Measurements from ENCODE around the gene WDR82. TPM values are rescaled to one million over a fixed set of nuclear protein-coding genes. Genes with fewer than 3 reads are reported as not detected.
"Not testable (repeated sequence)": the region's sequence is repeated elsewhere in the genome, so short reads cannot be mapped to it uniquely, and the experiment has no call there.

WDR82 gene
- total RNA-seq, 1 donor from 2014 or later = 93.1 TPM

DNA sequence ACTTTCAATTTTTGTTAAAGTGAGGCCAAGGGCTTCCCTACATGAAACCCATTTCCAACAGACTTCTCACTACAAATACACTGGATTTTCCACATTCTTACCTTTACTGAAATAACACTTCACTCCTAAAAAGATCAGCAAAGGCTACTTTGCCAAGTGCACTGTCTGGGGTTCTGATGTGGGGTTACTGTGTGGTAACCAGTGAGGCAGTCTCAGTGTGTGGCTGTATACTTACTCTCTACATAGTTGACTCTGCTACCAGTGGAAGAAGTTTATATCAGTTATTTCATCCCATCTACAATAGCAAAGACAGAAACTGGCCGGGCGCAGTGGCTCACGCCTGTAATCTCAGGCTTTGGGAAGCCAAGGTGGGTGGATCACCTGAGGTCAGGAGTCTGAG is 5.6 kb downstream of the WDR82 start:
- Mint-ChIP-seq H3K9me3 (ENCODE audit: low read depth) (no peaks in the 10 kb centered on the region), H3K36me3 (ENCODE audit: insufficient read depth) (peaks cover 23% of the 10 kb centered on the region)

DNA sequence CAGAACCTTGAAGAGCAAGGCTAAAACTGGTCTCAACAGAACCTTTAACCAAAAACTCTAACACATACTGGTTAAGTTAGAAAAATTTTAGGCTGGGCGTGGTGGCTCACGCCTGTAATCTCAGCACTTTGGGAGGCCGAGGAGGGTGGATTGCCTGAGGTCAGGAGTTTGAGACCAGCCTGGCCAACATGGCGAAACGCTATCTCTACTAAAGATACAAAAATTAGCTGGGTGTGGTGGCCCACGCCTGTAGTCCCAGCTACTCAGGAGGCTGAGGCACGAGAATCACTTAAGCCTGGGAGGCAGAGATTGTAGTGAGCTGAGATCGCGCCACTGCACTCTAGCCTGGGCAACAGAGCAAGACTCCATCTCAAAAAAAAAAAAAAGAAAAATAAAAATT is 6.3 kb downstream of the WDR82 start:
- Mint-ChIP-seq H3K36me3 (ENCODE audit: insufficient read depth) (peaks cover 24% of the 10 kb centered on the region), H3K27ac (peak overlapping the region; percentile 52), H3K4me1 (ENCODE audit: low read depth) (peaks cover 28% of the 10 kb centered on the region)
- not testable (repeated sequence) for H3K4me3 Mint-ChIP-seq (ENCODE audit: low read depth); H3K9me3 Mint-ChIP-seq (ENCODE audit: low read depth); DNase-seq (ENCODE audit: low spot score, unreplicated experiment); H3K27me3 Mint-ChIP-seq

More for the DNA sequence above, 5.6 kb downstream of the WDR82 start:
- Mint-ChIP-seq H3K4me3 (ENCODE audit: low read depth) (no peak overlapping the region), H3K4me1 (ENCODE audit: low read depth) (peaks cover 31% of the 10 kb centered on the region), H3K27ac (no peak overlapping the region), H3K27me3 (no peaks in the 10 kb centered on the region)
- no peak for DNase-seq (ENCODE audit: low spot score, unreplicated experiment)
- TF ChIP-seq, protein P1, sequence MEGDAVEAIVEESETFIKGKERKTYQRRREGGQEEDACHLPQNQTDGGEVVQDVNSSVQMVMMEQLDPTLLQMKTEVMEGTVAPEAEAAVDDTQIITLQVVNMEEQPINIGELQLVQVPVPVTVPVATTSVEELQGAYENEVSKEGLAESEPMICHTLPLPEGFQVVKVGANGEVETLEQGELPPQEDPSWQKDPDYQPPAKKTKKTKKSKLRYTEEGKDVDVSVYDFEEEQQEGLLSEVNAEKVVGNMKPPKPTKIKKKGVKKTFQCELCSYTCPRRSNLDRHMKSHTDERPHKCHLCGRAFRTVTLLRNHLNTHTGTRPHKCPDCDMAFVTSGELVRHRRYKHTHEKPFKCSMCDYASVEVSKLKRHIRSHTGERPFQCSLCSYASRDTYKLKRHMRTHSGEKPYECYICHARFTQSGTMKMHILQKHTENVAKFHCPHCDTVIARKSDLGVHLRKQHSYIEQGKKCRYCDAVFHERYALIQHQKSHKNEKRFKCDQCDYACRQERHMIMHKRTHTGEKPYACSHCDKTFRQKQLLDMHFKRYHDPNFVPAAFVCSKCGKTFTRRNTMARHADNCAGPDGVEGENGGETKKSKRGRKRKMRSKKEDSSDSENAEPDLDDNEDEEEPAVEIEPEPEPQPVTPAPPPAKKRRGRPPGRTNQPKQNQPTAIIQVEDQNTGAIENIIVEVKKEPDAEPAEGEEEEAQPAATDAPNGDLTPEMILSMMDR (IDR thresholded peaks at IDR 0.05; ENCODE audit: unreplicated experiment) = no peak

DNA sequence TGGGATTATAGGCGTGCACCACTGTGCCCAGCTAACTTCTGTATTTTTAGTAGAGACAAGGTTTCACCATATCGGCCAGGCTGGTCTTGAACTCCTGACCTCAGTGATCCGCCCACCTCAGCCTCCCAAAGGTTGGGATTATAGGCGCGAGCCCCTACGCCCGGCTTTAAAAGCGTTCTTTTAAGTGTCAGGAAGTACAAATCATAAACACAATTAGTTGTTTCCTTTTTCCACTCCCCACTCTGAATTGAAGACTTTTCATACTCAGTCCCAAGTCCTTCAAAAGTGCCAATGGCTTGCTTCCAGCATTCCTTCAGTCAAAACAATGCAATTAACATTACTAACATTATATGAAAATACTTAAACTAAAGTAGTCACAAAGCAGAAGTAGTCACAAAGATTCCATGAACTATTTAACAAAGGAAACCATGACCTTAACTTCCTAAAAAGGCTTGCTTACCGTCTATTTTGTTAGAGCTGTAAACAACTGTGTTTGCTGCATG is 8.1 kb downstream of the WDR82 start:
- no peak overlapping the region for H3K4me3 Mint-ChIP-seq (ENCODE audit: low read depth)
- H3K4me1 Mint-ChIP-seq (ENCODE audit: low read depth) = peaks cover 14% of the 10 kb centered on the region
- H3K27ac Mint-ChIP-seq = no peak overlapping the region
- no peaks in the 10 kb centered on the region for H3K27me3 Mint-ChIP-seq
- no peak for DNase-seq (ENCODE audit: low spot score, unreplicated experiment)
- H3K36me3 Mint-ChIP-seq (ENCODE audit: insufficient read depth) = peaks cover 33% of the 10 kb centered on the region
- TF ChIP-seq, protein P1 (IDR thresholded peaks at IDR 0.05; ENCODE audit: unreplicated experiment) = no peak
- H3K9me3 Mint-ChIP-seq (ENCODE audit: low read depth) = no peaks in the 10 kb centered on the region

DNA sequence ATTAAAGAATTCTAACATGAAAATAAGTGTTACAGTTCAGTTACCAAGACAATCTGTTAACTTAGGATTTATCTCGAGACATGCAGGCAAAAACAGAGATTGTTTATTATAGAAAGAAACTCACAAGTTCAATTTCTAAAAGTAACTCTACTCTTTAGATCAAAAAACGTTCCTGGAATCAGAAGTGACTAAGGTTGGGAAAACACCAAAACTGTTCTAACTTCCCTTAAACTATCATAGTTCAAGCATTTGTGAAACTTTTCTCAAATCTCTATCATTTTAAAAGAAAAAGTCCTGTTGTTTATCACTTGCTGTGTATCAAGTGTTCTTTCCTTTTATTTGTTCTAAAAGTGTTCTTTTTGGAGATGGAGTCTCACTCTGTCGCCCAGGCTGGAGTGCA is 8.7 kb downstream of the WDR82 start:
- H3K4me3 Mint-ChIP-seq (ENCODE audit: low read depth) = no peak overlapping the region
- peaks cover 15% of the 10 kb centered on the region for H3K4me1 Mint-ChIP-seq (ENCODE audit: low read depth)
- no peaks in the 10 kb centered on the region for H3K27me3 Mint-ChIP-seq
- H3K36me3 Mint-ChIP-seq (ENCODE audit: insufficient read depth) = peaks cover 35% of the 10 kb centered on the region
- no peak for DNase-seq (ENCODE audit: low spot score, unreplicated experiment)
- H3K27ac Mint-ChIP-seq = no peak overlapping the region
- TF ChIP-seq, protein P1 (IDR thresholded peaks at IDR 0.05; ENCODE audit: unreplicated experiment) = no peak
- H3K9me3 Mint-ChIP-seq (ENCODE audit: low read depth) = no peaks in the 10 kb centered on the region

DNA sequence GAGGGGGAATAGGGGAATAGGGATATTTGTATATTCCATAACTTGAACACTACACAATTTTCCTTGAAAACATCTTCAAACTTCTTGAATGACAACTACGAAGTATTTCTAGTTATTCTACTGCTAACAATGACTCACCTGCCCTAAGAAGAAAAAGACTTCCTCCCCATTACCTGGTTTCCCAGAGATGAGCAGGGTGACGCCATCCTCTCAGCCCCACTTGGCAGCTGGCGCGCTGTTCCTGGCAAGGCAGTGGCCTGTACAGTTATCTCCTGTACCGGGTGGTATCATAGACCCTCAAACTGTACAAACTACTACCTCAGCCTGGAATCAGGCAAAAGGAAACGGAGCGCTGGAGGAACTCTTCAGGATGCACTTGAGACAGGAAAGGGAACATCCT is 10.4 kb downstream of the WDR82 start:
- peaks cover 20% of the 10 kb centered on the region for H3K4me1 Mint-ChIP-seq (ENCODE audit: low read depth)
- TF ChIP-seq, protein P1 (IDR thresholded peaks at IDR 0.05; ENCODE audit: unreplicated experiment) = no peak
- H3K27ac Mint-ChIP-seq = peak overlapping the region; percentile 74
- H3K9me3 Mint-ChIP-seq (ENCODE audit: low read depth) = no peaks in the 10 kb centered on the region
- H3K36me3 Mint-ChIP-seq (ENCODE audit: insufficient read depth) = peaks cover 41% of the 10 kb centered on the region
- H3K4me3 Mint-ChIP-seq (ENCODE audit: low read depth) = no peak overlapping the region
- DNase-seq (ENCODE audit: low spot score, unreplicated experiment) = no peak
- H3K27me3 Mint-ChIP-seq = no peaks in the 10 kb centered on the region

DNA sequence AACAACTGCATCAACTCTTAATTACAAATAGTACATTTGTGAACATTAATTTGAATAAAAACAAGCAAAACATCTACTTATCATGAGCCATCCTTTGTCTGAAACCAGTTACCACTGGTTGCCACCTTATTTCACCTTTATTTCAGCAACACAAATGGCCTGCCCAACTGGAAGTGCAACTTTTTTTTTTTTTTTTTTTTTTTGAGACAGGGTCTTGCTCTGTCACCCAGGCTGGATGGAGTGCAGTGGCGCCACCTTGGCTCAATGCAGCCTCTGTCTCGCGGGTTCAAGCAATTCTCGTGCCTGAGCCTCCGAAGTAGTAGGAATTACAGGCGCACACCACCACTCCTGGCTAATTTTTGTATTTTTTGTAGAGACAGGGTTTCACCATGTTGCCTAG is 13.1 kb downstream of the WDR82 start:
- Mint-ChIP-seq H3K9me3 (ENCODE audit: low read depth) (no peaks in the 10 kb centered on the region), H3K4me3 (ENCODE audit: low read depth) (no peak overlapping the region), H3K4me1 (ENCODE audit: low read depth) (peaks cover 18% of the 10 kb centered on the region), H3K36me3 (ENCODE audit: insufficient read depth) (peaks cover 46% of the 10 kb centered on the region), H3K27ac (no peak overlapping the region), H3K27me3 (no peaks in the 10 kb centered on the region)
- DNase-seq (ENCODE audit: low spot score, unreplicated experiment) = no peak
- TF ChIP-seq, protein P1 (IDR thresholded peaks at IDR 0.05; ENCODE audit: unreplicated experiment) = no peak

Measured in progenitor cell of endocrine pancreas (in vitro differentiated cells).